Vagina (tissue), 2 donors: Measurements from ENCODE around the gene COL5A1. TPM values are rescaled to one million over a fixed set of nuclear protein-coding genes. Genes with fewer than 3 reads are reported as not detected.

Experiments
- DNase-seq, 2 donors: peaks; one replicate each; pipeline ENCODE4 v3.0.0-alpha.2; 2017; ENCODE audit errors: extremely low spot score in 2 of 2
- H3K27ac ChIP-seq: fragments of 200-600 bp; sonication (generic); one replicate; pipeline ENCODE4 v1.5.1; 2019
- H3K27me3 ChIP-seq: fragments of 200-600 bp; sonication (generic); one replicate; pipeline ENCODE4 v1.5.1; 2019
- H3K36me3 ChIP-seq, 2 donors: fragments of 200-600 bp; sonication (generic); one replicate each; pipeline ENCODE4 v1.5.1; 2017 to 2019
- H3K4me1 ChIP-seq: fragments of 200-600 bp; sonication (generic); one replicate; pipeline ENCODE4 v1.5.1; 2019
- H3K4me3 ChIP-seq, 2 donors: fragments of 200-600 bp; sonication (generic); 1 replicate in 1 of 2; 2 replicates in 1 of 2; pipeline ENCODE4 v1.5.1; 2016 to 2019
- H3K9me3 ChIP-seq: fragments of 200-600 bp; sonication (generic); one replicate; pipeline ENCODE4 v1.5.1; 2019
- POLR2A ChIP-seq, 2 donors: fragments of 450-650 bp; IDR thresholded peaks; one replicate each; pipeline ENCODE4 v1.6.1; 2017; ENCODE audit warnings: antibody characterized with exemption in 2 of 2, mild to moderate bottlenecking in 2 of 2, moderate library complexity in 2 of 2
- POLR2AphosphoS5 ChIP-seq, 2 donors: sonication (generic); formaldehyde crosslinking; IDR thresholded peaks; one replicate each; pipeline ENCODE4 v1.9.0; 2017; ENCODE audit warnings: antibody characterized with exemption in 2 of 2, mild to moderate bottlenecking in 2 of 2, low read depth in 1 of 2; ENCODE audit not compliant: insufficient read depth in 1 of 2
- intact Hi-C: fragments of 100-400 bp; cut with DNase I; formaldehyde crosslinking; loops from one replicate; pipeline ENCODE4 v1.15.1; 2023
- total RNA-seq: library from RNA; depleted of rRNA; stranded (reverse); fragments of >200 nt; gene quantifications from one replicate; pipeline ENCODE4 v1.2.3, GENCODE V29; 2016
- TF ChIP-seq, protein P1 (sequence below), 3 experiments: fragments of 450-650 bp in 2 of 3; fragments of 200-600 bp in 1 of 3; sonication (generic) in 1 of 3; IDR thresholded peaks; one replicate each; pipeline ENCODE4 v1.5.1; 2017 to 2019; ENCODE audit warnings: antibody characterized with exemption in 3 of 3, mild to moderate bottlenecking in 2 of 3, moderate library complexity in 2 of 3

The COL5A1 gene
- total RNA-seq, 1 donor from 2014 or later = 36.6 TPM

DNA sequence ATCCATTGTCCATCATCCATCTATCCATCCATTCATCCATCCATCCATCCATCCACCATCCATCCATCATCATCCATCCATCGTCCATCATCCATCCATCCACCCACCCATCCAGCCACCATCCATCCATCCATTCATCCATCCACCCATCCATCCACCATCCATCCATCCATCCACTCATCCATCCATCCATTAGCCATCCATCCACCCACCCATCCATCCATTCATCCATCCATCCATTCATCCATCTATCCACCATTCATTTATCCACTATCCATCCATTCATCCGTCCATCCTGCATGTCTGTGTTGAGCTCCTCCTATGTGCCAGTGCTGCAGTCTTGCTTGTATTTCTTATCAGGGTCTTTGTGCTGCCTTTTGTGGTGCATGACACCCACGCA is 44.2 kb downstream of the COL5A1 start:
- TF ChIP-seq POLR2A (IDR thresholded peaks at IDR 0.05) (no peak), POLR2AphosphoS5 (IDR thresholded peaks at IDR 0.05; ENCODE audit: insufficient read depth in 1 of 2, low read depth in 1 of 2) (no peak)
- TF ChIP-seq, protein P1, sequence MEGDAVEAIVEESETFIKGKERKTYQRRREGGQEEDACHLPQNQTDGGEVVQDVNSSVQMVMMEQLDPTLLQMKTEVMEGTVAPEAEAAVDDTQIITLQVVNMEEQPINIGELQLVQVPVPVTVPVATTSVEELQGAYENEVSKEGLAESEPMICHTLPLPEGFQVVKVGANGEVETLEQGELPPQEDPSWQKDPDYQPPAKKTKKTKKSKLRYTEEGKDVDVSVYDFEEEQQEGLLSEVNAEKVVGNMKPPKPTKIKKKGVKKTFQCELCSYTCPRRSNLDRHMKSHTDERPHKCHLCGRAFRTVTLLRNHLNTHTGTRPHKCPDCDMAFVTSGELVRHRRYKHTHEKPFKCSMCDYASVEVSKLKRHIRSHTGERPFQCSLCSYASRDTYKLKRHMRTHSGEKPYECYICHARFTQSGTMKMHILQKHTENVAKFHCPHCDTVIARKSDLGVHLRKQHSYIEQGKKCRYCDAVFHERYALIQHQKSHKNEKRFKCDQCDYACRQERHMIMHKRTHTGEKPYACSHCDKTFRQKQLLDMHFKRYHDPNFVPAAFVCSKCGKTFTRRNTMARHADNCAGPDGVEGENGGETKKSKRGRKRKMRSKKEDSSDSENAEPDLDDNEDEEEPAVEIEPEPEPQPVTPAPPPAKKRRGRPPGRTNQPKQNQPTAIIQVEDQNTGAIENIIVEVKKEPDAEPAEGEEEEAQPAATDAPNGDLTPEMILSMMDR (IDR thresholded peaks at IDR 0.05) = no peak
- intact Hi-C loops = no loop called here
- Histone ChIP-seq H3K4me1 (peaks cover 61% of the 10 kb centered on the region), H3K36me3 (no peaks in the 10 kb centered on the region), H3K27me3 (no peaks in the 10 kb centered on the region), H3K4me3 (no peak overlapping the region), H3K27ac (no peak overlapping the region), H3K9me3 (no peaks in the 10 kb centered on the region)
- no peak for DNase-seq

DNA sequence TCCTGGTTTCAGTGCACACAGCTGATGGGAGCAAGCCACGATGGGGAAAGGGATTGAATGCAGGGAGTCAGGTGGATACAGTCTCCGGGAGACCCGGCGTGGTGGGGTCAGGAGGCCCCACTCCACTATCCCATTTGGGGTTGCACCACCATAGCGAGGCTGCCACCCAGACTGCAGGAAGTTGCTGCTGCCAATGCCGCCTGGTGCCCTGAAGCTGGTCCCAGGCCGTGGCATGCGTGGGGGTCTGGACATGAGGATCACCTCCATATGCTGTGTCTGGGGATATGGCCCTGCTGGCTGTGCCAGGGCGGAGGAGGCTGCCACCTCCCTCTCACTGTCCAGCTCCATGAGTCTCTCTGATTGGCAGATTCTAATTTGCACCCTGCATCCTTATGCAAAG is 45.3 kb downstream of the COL5A1 start:
- intact Hi-C loops = no loop called here
- Histone ChIP-seq H3K27ac (no peak overlapping the region), H3K36me3 (peaks cover 0 to 4% of the 10 kb centered on the region in 2 donors), H3K9me3 (no peaks in the 10 kb centered on the region), H3K4me1 (peaks cover 61% of the 10 kb centered on the region), H3K27me3 (no peaks in the 10 kb centered on the region), H3K4me3 (no peak overlapping the region)
- TF ChIP-seq, protein P1 (IDR thresholded peaks at IDR 0.05) = no peak
- TF ChIP-seq POLR2AphosphoS5 (IDR thresholded peaks at IDR 0.05; ENCODE audit: insufficient read depth in 1 of 2, low read depth in 1 of 2) = no peak
- no peak for DNase-seq

DNA sequence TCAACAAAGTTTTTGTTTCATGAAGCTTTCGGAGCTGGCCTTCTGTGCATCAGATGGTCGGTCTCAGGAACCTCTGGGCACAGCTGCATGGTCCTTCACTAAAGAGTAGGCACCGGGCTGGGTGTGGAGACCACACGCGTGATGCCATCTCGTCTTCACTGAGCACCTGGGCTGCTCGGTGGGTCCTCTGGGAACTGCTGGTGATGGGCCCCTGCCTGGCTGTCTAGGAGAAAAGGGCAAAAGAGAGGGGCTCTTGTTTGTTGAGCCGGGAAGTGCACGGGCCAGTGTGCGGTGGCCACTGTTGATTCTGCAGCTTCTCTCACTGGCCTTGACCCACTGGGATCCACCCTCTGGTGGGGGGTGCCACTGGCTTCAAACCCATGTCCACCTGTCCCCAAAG is 46.0 kb downstream of the COL5A1 start:
- intact Hi-C loops = no loop called here
- H3K9me3 ChIP-seq = no peaks in the 10 kb centered on the region
- no peak overlapping the region for H3K27ac ChIP-seq
- H3K4me3 ChIP-seq = no peak overlapping the region
- no peak for DNase-seq
- H3K4me1 ChIP-seq = peaks cover 60% of the 10 kb centered on the region
- no peak for TF ChIP-seq POLR2A (IDR thresholded peaks at IDR 0.05)
- TF ChIP-seq, protein P1 (IDR thresholded peaks at IDR 0.05) = no peak
- H3K36me3 ChIP-seq = peaks cover 0 to 4% of the 10 kb centered on the region in 2 donors
- H3K27me3 ChIP-seq = no peaks in the 10 kb centered on the region

DNA sequence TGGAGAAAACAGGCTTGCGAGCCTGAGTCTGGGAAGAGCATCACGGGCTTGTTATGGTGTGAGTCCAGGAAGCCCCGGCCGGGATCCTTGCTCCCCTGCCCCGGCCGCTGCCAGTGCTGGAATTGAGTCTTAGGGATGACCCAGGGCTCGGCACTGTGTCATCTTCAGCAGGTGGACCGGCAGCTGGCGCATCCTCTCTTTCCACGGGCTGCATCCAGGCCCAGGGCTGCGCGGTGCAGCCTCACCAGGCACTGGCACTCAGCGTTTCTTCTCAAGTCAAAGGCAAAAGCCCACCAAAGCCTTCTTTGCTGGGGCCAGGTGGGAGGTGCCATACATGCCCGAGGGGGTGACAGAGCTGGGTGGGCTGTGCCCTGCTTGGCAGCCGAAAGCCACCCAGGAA is 46.6 kb downstream of the COL5A1 start:
- peak overlapping the region; percentile 59 for H3K27ac ChIP-seq
- H3K9me3 ChIP-seq = no peaks in the 10 kb centered on the region
- peaks cover 55% of the 10 kb centered on the region for H3K4me1 ChIP-seq
- H3K36me3 ChIP-seq = peaks cover 0 to 4% of the 10 kb centered on the region in 2 donors
- H3K27me3 ChIP-seq = no peaks in the 10 kb centered on the region
- intact Hi-C loops = no loop called here
- no peak for DNase-seq
- H3K4me3 ChIP-seq = no peak overlapping the region
- no peak for TF ChIP-seq POLR2A (IDR thresholded peaks at IDR 0.05)
- TF ChIP-seq, protein P1 (IDR thresholded peaks at IDR 0.05) = no peak

DNA sequence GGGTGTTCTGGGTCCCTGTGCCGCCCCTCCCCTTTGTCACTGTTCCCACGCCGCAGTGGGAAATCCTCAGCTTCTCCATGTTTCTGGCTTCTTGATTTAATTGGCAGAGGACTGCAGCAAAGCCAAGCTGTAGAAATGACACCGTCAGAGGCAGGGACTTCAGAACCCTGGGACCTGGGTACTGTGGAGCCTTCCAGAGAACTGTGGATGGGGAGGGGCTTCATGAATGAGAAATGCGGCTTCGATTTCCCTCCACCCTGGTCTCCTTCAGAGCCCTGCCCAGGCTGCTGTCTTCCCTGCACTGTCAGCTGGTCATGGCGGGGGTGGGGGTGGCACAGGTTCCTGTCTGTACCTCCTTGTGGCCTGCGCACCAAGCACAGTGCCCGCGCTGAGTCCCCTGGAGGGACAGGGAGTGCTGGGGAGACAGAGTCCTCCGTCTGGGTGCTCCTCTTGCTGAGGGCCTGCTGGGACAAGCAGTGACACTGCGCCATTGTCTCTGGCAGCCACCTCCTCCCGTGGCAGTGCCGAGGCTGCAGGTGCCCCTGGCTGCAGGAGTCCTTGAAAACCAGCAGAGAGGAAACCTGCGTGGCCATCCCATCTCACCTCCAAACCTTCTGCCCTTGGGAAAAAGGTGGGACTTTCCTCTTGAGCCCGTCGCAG is 47.2 kb downstream of the COL5A1 start:
- Histone ChIP-seq H3K27ac (peak overlapping the region; percentile 59), H3K9me3 (no peaks in the 10 kb centered on the region), H3K4me3 (no peak overlapping the region), H3K36me3 (peaks cover 0 to 4% of the 10 kb centered on the region in 2 donors), H3K27me3 (no peaks in the 10 kb centered on the region), H3K4me1 (peaks cover 49% of the 10 kb centered on the region)
- no peak for DNase-seq
- TF ChIP-seq POLR2A (IDR thresholded peaks at IDR 0.05) (no peak), POLR2AphosphoS5 (IDR thresholded peaks at IDR 0.05; ENCODE audit: insufficient read depth in 1 of 2, low read depth in 1 of 2) (no peak)
- TF ChIP-seq, protein P1 (IDR thresholded peaks at IDR 0.05) = no peak
- intact Hi-C loops = no loop called here
